Measurements from ENCODE around the gene CEP135. TPM values are rescaled to one million over a fixed set of nuclear protein-coding genes. Genes with fewer than 3 reads are reported as not detected.

CEP135 gene
- total and polyA plus RNA-seq, 2 donors (not counting 3 experiments of a cell fraction or from before 2014, with no cell fraction given), result 2.8 to 15.3 TPM

- FAIRE-seq (no peak), DNase-seq (ENCODE audit: low read depth, low spot score) (no peak)
- intact Hi-C loops (cut with micrococcal nuclease) (no loop called here), dilution Hi-C loops (cut with MboI; ENCODE audit: extremely low pct_ligation_motif_present, low sequenced_read_pairs) (no loop called here)
- Histone ChIP-seq H2AFZ (ENCODE audit: low read depth, low read length) (no peak overlapping the region), H3K9me1 (replicated peaks; ENCODE audit: control insufficient read depth, extremely low read depth, insufficient read depth, low read length) (peaks cover 3% of the 10 kb centered on the region), H4K20me1 (replicated peaks; ENCODE audit: control insufficient read depth, extremely low read depth, insufficient read depth, low read length) (no peaks in the 10 kb centered on the region), H3K9me3 (replicated peaks; ENCODE audit: control insufficient read depth, insufficient read depth, low read length) (no peaks in the 10 kb centered on the region), H3K9ac (replicated peaks; ENCODE audit: extremely low read depth, insufficient read depth, low read length) (no peak overlapping the region), H3K27ac (ENCODE audit: insufficient read depth, low read depth, low read length) (no peak overlapping the region), H3K4me2 (ENCODE audit: insufficient read depth, low read length) (no peak overlapping the region), H3K27me3 (ENCODE audit: control insufficient read depth in 2 of 2, insufficient read depth in 2 of 2, low read length in 2 of 2) (no peaks in the 10 kb centered on the region), H3K79me2 (ENCODE audit: control insufficient read depth, insufficient read depth, low read length) (no peaks in the 10 kb centered on the region), H3K36me3 (ENCODE audit: control insufficient read depth in 2 of 2, extremely low read depth in 1 of 2, insufficient read depth in 2 of 2, low read length in 2 of 2) (peaks cover 2 to 6% of the 10 kb centered on the region in 2 experiments), H3K4me1 (ENCODE audit: control insufficient read depth, extremely low read depth, insufficient read depth, low read length) (no peaks in the 10 kb centered on the region), H3K4me3 (replicated peaks in 1 of 3; ENCODE audit: insufficient read depth in 1 of 3, low read depth in 1 of 3, low read length in 3 of 3) (no peak overlapping the region)
- BruUV-seq (replicated peaks), result no TSS peak
- ChIA-PET CTCF (no interaction called here), POLR2A (no interaction called here)
- TF ChIP-seq JUN (IDR thresholded peaks at IDR 0.05; ENCODE audit: borderline replicate concordance, insufficient read depth, insufficient read length, low read depth), result no peak
- no peak for TF ChIP-seq GATA2 (IDR thresholded peaks at IDR 0.05; ENCODE audit: insufficient read depth, insufficient read length, low read depth, low read length)
- TF ChIP-seq, protein P1, sequence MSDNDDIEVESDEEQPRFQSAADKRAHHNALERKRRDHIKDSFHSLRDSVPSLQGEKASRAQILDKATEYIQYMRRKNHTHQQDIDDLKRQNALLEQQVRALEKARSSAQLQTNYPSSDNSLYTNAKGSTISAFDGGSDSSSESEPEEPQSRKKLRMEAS (IDR thresholded peaks at IDR 0.05; ENCODE audit: insufficient read depth, insufficient read length), result no peak
- TF ChIP-seq FOS (IDR thresholded peaks at IDR 0.05; ENCODE audit: borderline replicate concordance, insufficient read depth, low read length), result no peak
- no peak for TF ChIP-seq POLR2A (IDR thresholded peaks at IDR 0.05; ENCODE audit: low read depth, low read length)
- TF ChIP-seq, protein P2, sequence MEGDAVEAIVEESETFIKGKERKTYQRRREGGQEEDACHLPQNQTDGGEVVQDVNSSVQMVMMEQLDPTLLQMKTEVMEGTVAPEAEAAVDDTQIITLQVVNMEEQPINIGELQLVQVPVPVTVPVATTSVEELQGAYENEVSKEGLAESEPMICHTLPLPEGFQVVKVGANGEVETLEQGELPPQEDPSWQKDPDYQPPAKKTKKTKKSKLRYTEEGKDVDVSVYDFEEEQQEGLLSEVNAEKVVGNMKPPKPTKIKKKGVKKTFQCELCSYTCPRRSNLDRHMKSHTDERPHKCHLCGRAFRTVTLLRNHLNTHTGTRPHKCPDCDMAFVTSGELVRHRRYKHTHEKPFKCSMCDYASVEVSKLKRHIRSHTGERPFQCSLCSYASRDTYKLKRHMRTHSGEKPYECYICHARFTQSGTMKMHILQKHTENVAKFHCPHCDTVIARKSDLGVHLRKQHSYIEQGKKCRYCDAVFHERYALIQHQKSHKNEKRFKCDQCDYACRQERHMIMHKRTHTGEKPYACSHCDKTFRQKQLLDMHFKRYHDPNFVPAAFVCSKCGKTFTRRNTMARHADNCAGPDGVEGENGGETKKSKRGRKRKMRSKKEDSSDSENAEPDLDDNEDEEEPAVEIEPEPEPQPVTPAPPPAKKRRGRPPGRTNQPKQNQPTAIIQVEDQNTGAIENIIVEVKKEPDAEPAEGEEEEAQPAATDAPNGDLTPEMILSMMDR (IDR thresholded peaks at IDR 0.05; ENCODE audit: extremely low read depth in 1 of 2, insufficient read depth in 1 of 2, low read depth in 1 of 2, low read length in 2 of 2), result no peak
- TF ChIP-seq EZH2 (IDR thresholded peaks at IDR 0.05; ENCODE audit: borderline replicate concordance, low read depth, low read length, severe bottlenecking), result no peak
- no peak for TF ChIP-seq MYC (IDR thresholded peaks at IDR 0.05; ENCODE audit: low read depth, low read length)
- no peak for TF ChIP-seq POLR2AphosphoS5 (IDR thresholded peaks at IDR 0.05; ENCODE audit: insufficient read depth, low read depth, low read length)
Measured at GRCh38 chr4:56003606-56004005, 54.9 kb downstream of the CEP135 start.
